Kidney (tissue), 14 donors: ENCODE data around the gene ERLEC1. TPM values are rescaled to one million over a fixed set of nuclear protein-coding genes. Genes with fewer than 3 reads are reported as not detected.
"Not testable (repeated sequence)": the region's sequence is repeated elsewhere in the genome, so short reads cannot be mapped to it uniquely, and the experiment has no call there.

Experiments
- DNase-seq, 5 donors: peaks; one replicate each; pipeline ENCODE4 v3.0.0-alpha.2; 2013 to 2020
- FAIRE-seq: peaks from 2 replicates; lab custom pipeline; 2012; peaks lifted over from hg19 to GRCh38; lab: Jason Lieb, UNC
- H3K27ac ChIP-seq, 2 donors: one replicate each; pipeline ENCODE4 v1.7.0; 2013; ENCODE audit warnings: low read depth in 2 of 2, low read length in 2 of 2, inconsistent platforms in 1 of 2
- H3K27me3 ChIP-seq: one replicate; pipeline ENCODE4 v1.7.1; 2013; ENCODE audit warnings: low read length, inconsistent platforms; ENCODE audit not compliant: control insufficient read depth, insufficient read depth
- H3K36me3 ChIP-seq, 3 donors: one replicate each; pipeline versions ENCODE4 v1.7.0 to v1.7.1; 2013; ENCODE audit warnings: low read length in 3 of 3, control low read depth in 1 of 3, inconsistent platforms in 1 of 3; ENCODE audit not compliant: insufficient read depth in 3 of 3, control insufficient read depth in 2 of 3
- H3K4me1 ChIP-seq, 3 donors: one replicate each; pipeline versions ENCODE4 v1.7.0 to v1.7.1; 2013; ENCODE audit warnings: low read length in 3 of 3, inconsistent platforms in 1 of 3, low read depth in 1 of 3; ENCODE audit not compliant: control insufficient read depth in 2 of 3, insufficient read depth in 2 of 3
- H3K4me3 ChIP-seq, 3 donors: one replicate each; pipeline versions ENCODE4 v1.7.0 to v1.8.1; 2013; ENCODE audit warnings: low read length in 3 of 3, control low read depth in 1 of 3, inconsistent platforms in 1 of 3
- H3K9ac ChIP-seq, 3 donors: one replicate each; pipeline versions ENCODE4 v1.7.0 to v1.7.1; 2013; ENCODE audit warnings: low read length in 3 of 3, control low read depth in 1 of 3, inconsistent platforms in 1 of 3
- H3K9me3 ChIP-seq, 3 donors: one replicate each; pipeline versions ENCODE4 v1.7.0 to v1.7.1; 2013; ENCODE audit warnings: low read length in 3 of 3, control low read depth in 1 of 3, inconsistent platforms in 1 of 3; ENCODE audit not compliant: control insufficient read depth in 2 of 3, insufficient read depth in 1 of 3
- intact Hi-C: fragments of 100-400 bp; cut with DNase I; formaldehyde crosslinking; loops from one replicate; pipeline ENCODE4 v1.11.1; 2022
- polyA plus RNA-seq: library from polyadenylated mRNA; stranded (reverse); fragments of 350-450 nt; fragmentation: Illumina TruSeq; extraction: RNeasy Lipid Tissue Mini Kit (QIAGEN cat#74804); gene quantifications from one replicate; pipeline ENCODE4 v1.2.3, GENCODE V29; 2014; ENCODE audit warnings: low read depth, low replicate concordance; ENCODE audit not compliant: insufficient read depth
- total RNA-seq: library from RNA; stranded (reverse); fragmentation: NEBNext Ultra II Directional; extraction: Animal tissue kit (Norgen Biotek cat#: 25700); gene quantifications from one replicate; pipeline ENCODE4 v1.2.1, GENCODE V29; 2021
- TF ChIP-seq, protein P1 (sequence below): IDR thresholded peaks from 3 replicates; pipeline ENCODE4 v1.5.1; 2012; ENCODE audit warnings: mild to moderate bottlenecking, moderate library complexity, borderline replicate concordance; ENCODE audit not compliant: insufficient read depth; ENCODE audit errors: extremely low read depth
- donor health status: control.
- donor health status: control.
- donor health status: control.
- donor health status: control.
- donor health status: control.
- donor health status: DM: yes; HTN: yes; CAD: no.
- donor health status: Normal renal cell carcinoma (clear cell type).

The ERLEC1 gene
- total and polyA plus RNA-seq, 2 donors from 2014 or later = 39.9 to 43.7 TPM

DNA sequence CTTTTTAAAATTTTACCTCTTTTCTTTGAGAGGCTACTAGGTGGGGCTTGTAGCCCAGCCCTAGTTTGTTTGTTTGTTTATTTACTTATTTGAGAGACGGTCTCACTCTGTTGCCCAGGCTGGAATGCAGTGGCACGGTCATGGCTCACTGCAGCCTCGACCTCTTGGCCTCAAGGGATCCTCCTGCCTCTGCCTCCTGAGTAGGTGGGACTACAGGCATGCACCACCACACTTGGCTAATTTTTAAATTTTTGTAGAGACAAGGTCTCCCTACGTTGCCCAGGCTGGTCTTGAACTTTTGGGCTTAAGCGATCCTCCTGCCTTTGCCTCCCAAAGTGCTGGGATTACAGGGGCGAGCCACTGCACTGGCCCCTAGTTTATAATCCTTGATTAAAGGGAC lies 35.0 kb downstream of the ERLEC1 start:
- Histone ChIP-seq H3K9ac (no peak overlapping the region), H3K4me1 (no peaks in the 10 kb centered on the region), H3K9me3 (no peaks in the 10 kb centered on the region), H3K36me3 (peaks cover 0 to 19% (median 3%) of the 10 kb centered on the region in 3 donors), H3K4me3 (no peak overlapping the region), H3K27me3 (no peaks in the 10 kb centered on the region), H3K27ac (no peak overlapping the region)
- DNase-seq (no peak), FAIRE-seq (no peak)
- TF ChIP-seq, protein P1, sequence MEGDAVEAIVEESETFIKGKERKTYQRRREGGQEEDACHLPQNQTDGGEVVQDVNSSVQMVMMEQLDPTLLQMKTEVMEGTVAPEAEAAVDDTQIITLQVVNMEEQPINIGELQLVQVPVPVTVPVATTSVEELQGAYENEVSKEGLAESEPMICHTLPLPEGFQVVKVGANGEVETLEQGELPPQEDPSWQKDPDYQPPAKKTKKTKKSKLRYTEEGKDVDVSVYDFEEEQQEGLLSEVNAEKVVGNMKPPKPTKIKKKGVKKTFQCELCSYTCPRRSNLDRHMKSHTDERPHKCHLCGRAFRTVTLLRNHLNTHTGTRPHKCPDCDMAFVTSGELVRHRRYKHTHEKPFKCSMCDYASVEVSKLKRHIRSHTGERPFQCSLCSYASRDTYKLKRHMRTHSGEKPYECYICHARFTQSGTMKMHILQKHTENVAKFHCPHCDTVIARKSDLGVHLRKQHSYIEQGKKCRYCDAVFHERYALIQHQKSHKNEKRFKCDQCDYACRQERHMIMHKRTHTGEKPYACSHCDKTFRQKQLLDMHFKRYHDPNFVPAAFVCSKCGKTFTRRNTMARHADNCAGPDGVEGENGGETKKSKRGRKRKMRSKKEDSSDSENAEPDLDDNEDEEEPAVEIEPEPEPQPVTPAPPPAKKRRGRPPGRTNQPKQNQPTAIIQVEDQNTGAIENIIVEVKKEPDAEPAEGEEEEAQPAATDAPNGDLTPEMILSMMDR = no peak
- intact Hi-C loops = no loop called here

DNA sequence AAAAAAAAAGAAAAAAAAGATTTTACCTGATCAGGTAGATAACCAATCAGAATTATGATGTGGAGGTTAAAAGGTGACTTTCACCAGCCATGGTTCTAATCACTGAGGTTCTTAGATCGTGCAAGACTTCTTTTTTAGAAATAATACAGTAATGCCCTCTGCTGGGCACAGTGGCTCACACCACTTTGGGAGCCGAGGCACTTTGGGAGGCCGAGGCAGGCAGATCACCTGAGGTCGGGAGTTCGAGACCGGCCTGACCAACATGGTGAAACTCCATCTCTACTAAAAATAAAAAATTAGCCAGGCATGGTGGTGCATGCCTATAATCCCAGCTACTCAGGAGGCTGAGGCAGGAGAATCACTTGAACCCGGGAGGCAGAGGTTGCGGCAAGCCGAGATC lies 36.8 kb downstream of the ERLEC1 start:
- H3K36me3 ChIP-seq, H3K27ac ChIP-seq, H3K9me3 ChIP-seq, FAIRE-seq, H3K4me3 ChIP-seq, H3K27me3 ChIP-seq, H3K4me1 ChIP-seq, DNase-seq, H3K9ac ChIP-seq, intact Hi-C loops: not testable (repeated sequence)

DNA sequence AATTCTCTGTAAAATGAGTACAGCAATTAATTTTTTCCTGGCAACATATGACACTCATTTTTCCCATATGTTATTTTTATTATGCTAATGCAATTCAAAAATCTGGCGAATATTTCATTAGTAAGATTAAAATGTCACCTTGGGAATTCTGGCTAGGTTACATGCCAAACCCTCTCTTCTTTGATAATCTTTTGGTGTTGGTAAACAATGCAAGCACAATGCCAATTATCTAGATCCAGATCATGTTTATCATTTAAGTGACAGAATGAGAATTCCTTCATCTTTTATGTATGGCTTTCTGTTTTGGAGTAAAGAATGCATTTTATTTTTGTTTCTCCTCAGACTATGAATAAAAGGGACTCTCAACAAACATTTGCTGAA lies 39.2 kb downstream of the ERLEC1 start:
- Histone ChIP-seq H3K27ac (no peak overlapping the region), H3K9me3 (peaks cover 0 to 7% (median 0%) of the 10 kb centered on the region in 3 donors), H3K4me3 (no peak overlapping the region), H3K36me3 (peaks cover 0 to 2% (median 0%) of the 10 kb centered on the region in 3 donors), H3K4me1 (no peaks in the 10 kb centered on the region), H3K9ac (no peak overlapping the region), H3K27me3 (no peaks in the 10 kb centered on the region)
- FAIRE-seq (no peak), DNase-seq (no peak)
- intact Hi-C loops = no loop called here
- TF ChIP-seq, protein P1 = no peak

DNA sequence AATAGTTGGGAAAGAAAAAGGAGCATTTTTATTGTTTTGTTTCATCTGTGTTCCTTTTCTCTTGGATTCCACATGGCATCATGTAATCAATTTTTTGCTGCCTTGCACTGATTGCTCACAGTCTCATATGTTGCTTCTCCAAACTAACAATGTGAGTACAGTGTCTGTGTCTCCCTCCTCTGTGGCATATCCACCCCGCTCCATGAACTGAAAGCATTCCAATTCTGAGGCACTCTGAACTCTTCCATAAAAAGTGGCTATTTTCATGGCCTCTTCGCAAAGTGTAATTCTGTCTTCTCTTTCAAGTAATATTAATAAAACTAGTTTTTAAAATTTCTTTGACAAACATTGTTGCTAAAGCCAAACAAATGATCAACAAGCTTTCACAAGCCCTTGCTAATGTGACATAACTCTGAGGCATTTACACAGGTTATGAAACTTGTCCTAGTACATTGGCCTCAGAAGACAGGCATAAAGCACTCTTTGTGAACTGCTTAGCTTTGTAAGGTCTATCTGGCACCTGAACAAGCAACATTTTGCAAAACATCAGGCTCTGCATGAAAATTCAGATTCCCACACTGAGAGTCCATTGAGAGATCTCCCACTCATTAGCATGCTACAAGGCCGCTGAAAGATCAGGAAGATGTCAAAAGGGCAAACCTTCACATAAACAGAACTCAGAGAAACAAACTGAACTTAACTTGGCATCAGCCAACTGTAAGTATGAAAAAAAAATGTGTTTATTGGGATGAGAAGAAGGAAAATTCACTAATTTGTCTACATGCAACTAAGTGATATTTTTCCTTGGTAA lies 39.9 kb downstream of the ERLEC1 start:
- no peak for FAIRE-seq
- DNase-seq = no peak
- H3K27ac ChIP-seq = no peak overlapping the region

More for the DNA sequence above, 39.9 kb downstream of the ERLEC1 start:
- no peaks in the 10 kb centered on the region for H3K27me3 ChIP-seq
- H3K36me3 ChIP-seq = peaks cover 0 to 2% (median 0%) of the 10 kb centered on the region in 3 donors
- no peak overlapping the region for H3K9ac ChIP-seq
- intact Hi-C loops = no loop called here
- TF ChIP-seq, protein P1 = no peak
- no peaks in the 10 kb centered on the region for H3K4me1 ChIP-seq
- H3K9me3 ChIP-seq = peaks cover 0 to 7% (median 0%) of the 10 kb centered on the region in 3 donors
- no peak overlapping the region for H3K4me3 ChIP-seq
